Measurements from ENCODE around the gene STON1.
"Not testable (repeated sequence)": the region's sequence is repeated elsewhere in the genome, so short reads cannot be mapped to it uniquely, and the experiment has no call there.

STON1 gene

DNA sequence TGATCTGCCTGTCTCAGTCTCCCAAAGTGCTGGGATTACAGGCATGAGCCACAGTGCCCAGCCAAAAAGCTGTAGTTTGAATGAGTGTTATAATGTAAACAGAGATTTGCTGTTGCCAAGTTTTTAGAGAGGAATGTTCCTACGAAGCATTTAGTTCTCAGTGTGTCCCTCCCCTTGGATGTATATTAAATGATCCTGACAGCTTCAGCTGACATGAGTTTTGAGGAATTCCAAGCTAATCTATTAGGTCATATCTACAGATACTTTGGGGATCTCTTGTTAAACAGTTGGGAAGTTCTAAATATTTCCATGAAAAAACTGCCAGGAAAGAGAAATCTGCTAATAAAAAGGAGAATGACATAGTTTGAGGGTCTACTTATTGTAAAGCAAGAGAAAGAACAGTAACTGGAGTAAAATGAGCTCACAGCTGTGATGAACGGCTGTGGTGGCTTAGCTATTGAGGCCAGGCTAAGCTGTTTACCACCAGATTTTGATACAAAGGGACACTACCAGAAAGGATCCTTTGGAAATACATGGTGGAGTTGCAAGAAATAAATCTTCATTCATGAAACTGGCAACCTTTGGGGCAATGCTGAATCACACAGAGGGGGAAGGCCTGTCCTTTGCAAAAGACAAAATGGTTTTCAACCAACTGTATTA is 2.6 kb upstream of the STON1 start:
- DNase-seq (ENCODE audit: low read depth, low spot score): no peak

DNA sequence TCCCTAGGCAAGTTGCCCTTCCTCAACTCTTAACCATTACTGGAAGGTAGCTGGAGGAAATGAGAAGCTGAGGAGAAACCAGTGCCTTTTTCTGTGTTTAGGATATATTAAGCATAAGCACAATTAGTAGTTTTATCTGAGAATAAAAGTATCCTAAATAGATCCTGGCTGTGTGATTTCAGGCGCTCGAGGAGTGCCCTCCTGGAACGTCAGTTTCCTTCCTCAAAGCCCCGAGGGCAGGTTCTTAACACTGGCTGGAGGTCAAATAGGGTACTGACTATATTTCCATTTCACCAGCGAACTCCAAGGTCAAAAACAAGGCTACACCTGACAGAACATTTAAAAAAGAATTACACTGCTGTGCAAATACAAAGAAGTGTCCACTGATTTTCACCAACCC is 1.5 kb upstream of the STON1 start:
- no peak for DNase-seq (ENCODE audit: low read depth, low spot score)

DNA sequence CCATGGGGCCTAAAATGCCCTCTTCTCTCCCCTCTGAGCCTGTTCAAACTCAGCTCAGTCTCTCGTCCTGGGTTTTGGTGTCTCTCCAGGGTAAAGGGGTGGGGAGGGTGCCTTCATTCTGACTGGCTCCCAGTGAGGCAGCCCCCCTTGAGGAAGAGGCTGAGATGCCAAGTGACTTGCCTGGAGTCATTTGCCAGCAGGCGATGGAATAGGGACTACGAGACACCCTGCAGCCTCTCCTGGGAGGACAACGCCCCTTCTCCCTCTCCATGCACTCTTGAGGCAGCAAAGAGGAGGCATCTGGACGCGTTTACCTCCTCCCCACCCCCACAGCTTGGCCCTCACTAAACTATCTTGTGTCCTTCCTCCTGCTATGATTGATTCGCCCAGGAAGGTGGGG is 760 bp upstream of the STON1 start:
- no peak for DNase-seq (ENCODE audit: low read depth, low spot score)

DNA sequence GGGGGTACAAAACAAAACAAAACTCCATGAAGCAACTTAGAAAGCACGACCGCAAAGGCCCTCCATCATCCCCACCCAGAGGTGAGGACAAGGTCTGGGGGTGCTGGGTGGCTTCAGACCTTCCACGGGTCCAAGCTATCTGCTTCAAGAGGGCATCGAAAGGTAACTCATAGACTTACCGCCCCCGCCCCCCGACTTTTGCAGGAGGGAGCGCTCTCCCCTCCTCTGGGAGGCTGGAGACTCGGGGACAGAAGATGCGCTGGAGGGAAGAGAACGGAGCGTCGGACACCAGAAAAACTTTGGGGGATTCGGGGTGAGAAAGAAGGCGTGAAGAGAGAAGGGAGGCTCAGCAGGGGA is 300 bp upstream of the STON1 start:
- DNase-seq (ENCODE audit: low read depth, low spot score): no peak

DNA sequence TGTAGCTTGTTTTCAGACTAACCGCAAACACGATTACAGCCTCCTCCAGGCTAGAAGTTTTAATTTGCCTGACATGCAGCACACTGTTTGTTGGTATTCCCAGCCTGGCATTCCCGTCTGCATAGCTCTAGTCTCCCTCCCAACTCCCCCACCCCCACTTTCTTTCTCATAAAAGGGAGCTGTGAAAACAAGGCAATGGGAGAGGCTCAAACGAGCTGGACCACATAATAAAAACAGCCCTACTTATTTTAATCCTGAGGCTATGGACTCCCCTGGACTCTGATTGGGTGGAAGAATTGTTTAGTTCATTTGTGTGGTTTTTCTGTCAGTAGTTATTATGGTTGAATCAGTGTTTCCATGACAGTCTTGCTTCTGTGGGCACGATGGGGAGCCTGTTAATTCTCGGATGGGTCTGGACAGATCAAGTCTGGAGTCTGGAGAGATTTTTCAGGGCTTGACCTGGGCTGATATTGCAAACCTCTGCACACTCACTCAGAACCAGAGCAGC is 1.2 kb downstream of the STON1 start:
- DNase-seq (ENCODE audit: low read depth, low spot score): no peak

DNA sequence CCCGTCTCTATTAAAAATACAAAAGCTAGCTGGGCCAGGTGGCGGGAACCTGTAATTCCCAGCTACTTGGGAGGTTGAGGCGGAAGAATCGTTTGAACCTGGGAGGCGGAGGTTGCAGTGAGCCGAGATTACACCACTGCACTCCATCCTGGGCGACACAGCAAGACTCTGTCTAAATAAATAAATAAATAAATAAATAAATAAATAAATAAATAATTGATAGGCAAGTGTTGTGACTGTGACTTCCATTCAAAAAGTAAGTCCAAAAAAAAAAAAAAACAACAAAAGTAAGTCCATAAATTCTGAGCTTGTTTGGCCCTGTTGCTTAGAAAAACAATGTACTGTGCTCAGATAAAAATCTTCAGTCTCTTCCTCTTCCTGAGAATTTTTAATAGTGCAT is 2.2 kb downstream of the STON1 start:
- no peak for DNase-seq (ENCODE audit: low read depth, low spot score)

DNA sequence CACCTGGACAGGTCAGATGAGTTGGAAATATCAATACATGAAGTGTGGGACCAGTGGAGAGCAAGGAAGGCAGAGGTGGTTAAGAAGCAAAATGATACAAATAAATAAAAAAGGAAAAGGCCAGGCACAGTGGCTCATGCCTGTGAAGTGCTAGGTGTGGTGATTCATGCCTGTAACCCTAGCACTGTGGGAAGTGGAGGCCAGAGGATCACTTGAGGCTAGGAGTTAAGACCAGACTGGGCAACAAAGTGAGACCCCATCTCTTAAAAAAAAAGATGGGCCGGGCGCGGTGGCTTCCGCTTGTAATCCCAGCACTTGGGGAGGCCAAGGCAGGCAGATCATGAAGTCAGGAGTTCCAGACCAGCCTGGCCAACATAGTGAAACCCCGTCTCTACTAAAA is 2.9 kb downstream of the STON1 start:
- no peak for DNase-seq (ENCODE audit: low read depth, low spot score)

DNA sequence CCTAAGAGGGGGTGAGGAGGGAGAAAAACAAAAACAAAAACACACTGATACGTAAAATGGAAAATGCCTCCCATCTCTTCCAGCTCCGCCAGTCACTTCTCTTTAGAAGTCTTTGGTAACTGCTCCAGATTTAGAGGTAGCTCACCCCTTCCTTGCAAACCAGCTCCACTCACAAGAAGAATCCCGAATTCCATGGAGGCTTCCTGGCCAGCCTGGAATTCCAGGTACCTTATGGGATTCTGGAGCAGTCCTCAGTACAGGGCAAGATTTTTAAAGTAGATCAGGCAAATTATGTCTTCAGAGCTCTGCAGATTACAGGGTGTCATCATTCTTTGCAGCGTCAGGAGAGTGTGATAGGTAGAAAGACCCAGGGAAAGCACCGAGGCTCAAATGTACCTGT is 4.8 kb downstream of the STON1 start:
- no peak for DNase-seq (ENCODE audit: low read depth, low spot score)

DNA sequence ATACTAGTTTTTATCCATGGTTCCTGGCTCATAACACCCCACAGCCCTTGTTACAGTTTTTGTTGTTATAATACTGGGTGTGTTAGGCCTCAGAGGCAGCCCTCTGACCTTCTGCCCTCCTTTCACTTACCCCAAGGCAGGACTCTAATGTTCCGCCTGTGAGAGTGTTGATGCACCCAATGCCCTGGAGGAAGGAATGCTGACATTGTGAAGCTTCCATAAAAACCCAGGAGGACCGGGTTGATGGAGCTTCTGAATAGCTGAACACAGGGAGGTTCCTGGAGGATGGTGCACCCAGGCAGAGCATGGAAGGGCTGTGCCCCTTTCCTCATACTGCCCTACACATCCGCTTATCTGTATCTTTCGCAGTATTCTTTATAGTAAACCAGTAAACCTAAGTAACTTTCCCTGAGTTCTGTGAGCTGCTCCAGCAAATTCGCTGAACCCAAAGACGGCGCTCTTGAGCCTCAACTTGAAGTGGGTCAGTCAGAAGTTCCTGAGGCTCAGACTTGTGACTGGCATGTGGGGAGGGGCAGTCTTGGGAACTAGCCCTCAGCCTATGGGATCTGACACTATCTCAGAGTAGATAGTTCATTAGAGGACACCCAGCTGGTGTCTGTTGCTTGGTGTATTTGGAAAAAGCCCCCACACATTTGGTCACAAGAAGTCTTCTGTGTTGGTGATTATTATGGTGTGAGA is 10.4 kb downstream of the STON1 start:
- no peak for DNase-seq (ENCODE audit: low read depth, low spot score)

DNA sequence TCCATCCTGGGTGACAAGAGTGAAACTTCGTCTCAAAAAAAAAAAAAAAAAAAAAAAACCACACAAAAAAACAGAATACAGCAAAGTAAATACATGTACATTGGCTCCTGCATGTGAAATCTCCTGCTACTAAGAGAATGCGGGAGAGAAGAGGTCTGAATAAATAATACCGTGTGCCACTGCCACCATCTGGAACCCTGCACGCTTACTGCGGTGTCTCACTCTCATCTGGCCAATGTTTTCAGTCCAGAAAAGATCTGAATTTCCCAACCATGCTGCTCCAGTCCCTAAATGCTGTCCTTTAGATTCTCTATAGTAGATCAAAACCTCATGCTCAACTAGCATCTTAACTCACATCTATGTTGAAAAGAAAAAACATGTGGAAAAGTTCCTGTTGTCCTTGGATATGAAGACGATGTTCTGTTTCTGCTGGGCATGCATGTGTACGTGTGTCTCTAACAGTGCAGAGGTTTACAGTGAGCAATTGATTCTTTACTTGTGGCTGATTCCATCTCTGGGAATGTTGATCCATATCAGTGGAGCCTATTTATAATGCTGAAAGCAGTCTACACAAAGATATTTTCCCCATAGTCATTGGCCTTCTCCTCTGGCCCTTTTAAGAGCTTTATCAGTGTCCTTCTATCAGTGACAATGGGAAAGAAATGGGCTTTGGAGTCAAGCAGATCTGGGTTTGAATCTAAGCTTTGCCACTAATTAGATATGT is 11.9 kb downstream of the STON1 start:
- DNase-seq (ENCODE audit: low read depth, low spot score): no peak

DNA sequence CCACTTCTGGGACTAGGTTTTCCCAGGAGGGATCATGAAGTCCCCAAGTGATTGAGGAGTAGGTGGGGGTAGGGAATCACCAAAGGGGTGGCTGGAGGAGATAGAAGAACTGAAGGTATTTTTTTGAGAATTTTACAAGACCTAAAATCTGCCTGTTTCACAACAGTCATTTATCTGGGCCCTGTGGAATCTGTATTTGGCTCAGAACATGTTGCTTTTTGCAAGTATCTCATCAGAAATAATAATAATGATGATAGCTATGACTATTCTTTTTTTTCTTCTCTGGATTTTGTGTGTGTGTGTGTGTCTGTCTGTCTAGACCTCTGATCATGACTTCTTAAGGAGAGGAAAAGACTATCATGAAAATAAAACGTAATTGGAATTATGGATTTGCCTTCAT is 13.9 kb downstream of the STON1 start:
- no peak for DNase-seq (ENCODE audit: low read depth, low spot score)

DNA sequence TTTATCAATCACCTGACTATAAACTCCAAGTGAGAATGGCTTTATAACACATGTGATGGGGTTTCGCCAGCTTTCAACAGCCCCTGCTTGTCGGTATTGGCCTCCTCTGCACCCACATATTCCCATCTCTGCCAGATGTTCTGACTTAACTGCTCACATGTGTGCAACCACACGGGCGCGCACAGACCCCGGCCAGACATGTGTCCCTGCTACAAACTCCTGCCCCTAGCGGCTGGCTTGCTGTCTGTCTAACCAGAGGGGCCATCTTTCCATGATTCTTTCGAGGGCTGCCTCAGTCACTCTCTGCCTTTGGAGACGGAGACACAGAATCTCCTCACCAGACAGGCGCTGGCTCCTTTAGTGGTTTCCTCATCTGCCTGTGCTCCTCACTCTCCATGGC is 15.3 kb downstream of the STON1 start:
- no peak for DNase-seq (ENCODE audit: low read depth, low spot score)

DNA sequence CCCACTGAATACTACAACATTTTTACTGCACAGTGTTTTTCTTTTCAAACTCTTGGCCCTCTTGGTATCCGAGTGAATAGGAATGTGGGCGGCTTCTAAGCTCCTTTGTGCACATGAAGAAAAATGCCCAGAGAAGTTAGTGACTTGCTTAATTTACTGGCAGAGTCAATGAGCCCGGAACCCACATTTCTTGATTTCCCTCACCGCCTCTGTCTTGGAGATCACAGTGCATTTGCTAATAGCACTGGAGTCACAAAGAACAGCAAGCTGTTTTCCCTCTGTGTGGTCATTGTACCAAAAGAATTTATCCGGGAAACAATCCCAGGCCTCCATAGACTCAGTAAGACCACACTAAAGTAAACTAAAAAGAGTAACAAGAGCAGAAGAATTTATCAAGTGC is 18.9 kb downstream of the STON1 start:
- no peak for DNase-seq (ENCODE audit: low read depth, low spot score)

DNA sequence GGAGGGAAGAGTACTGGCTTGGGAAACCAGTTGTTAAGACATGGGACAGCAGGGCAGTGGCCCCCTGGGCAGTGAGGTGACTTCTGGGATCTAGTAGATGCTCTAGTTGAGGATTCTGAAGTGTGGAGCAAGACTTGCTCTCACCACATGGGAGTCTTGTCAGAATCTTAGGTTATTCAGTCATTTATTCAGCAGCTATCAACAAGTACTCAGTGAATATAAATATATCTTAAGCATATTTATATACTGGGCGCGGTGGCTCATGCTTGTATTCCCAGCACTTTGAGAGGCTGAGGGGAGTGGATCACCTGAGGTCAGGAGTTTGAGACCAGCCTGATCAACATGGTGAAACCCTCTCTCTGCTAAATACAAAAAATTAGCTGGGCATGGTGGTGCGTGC is 20.0 kb downstream of the STON1 start:
- no peak for DNase-seq (ENCODE audit: low read depth, low spot score)

DNA sequence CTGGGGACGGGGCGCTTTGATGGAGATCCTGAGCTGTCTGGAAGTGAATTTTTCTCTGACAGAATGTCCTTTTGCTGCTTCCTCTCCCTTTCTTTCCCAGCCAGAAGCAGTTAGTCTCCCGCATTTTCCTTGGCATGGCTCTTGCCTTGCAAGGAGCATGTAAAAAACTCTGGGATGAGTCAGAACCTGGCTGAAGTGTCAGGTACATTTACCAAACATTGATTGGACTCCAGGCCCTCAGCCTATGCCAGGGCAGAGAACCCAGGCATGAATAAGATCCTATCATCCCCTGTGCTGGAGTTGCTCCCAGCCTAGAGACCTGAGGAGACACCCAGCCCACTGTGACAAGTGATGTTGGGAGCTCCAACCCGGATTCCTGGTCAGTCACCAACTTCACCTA is 21.6 kb downstream of the STON1 start:
- DNase-seq (ENCODE audit: low read depth, low spot score): no peak

DNA sequence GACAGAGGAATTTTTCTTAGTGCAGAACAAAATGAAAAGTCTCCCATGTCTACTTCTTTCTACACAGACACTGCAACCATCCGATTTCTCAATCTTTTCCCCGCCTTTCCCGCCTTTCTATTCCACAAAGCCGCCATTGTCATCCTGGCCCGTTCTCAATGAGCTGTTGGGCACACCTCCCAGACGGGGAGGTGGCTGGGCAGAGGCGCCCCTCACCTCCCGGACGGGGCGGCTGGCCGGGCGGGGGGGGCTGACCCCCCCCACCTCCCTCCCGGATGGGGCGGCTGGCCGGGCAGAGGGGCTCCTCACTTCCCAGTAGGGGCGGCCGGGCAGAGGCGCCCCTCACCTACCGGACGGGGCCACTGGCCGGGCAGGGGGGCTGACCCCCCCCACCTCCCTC is 25.1 kb downstream of the STON1 start:
- DNase-seq (ENCODE audit: low read depth, low spot score): not testable (repeated sequence)

DNA sequence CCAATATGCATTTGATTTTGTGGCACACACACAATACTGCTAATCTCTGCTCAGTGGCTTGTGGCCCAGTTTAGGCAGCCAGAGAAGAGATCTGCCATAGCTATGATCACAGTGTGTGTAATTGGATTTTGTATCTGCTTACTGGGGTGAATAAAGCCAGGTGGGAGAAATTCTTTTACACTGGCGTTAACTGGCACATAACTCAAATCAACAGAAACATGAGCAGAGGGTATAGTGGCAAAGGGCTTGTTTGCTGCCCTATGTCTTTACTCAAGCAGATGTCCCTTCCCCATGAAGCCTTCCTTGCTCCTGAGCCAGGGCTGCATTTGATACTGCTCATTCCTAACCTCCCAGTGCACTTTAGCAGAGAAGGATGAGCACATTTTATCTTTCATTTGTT is 28.5 kb downstream of the STON1 start:
- no peak for DNase-seq (ENCODE audit: low read depth, low spot score)

DNA sequence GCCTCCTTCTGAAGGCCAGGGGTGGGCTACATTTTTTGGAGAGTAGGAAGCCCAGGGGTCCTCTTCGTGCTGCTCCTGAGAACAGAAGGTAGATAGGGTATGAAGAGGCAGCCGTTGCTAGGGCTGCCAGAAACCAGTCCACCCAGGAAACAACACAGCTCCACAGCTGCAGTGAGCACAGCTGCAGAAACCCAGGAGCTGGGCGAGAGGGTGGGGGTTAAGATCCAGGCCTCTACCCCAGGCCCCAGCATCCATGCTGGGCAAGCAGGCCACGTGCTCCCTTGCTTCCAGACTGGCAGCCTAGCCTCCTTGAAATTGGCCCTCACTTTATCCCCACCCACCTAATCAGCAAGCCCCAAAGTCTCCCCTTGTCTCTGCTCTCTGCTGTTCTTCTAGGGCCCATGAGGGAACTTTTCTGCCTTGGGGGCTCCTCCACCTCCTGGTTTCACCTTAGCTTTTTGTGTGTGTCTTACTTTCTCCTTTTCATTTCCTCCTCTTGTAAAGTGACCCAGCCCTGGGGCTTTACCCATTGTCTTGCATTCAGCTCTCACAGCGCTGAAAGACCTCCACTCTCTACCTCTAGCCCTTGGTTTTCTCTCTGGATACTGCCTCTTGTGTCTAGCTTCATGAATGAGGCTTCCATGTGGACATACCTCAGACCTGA is 30.7 kb downstream of the STON1 start:
- DNase-seq (ENCODE audit: low read depth, low spot score): no peak

DNA sequence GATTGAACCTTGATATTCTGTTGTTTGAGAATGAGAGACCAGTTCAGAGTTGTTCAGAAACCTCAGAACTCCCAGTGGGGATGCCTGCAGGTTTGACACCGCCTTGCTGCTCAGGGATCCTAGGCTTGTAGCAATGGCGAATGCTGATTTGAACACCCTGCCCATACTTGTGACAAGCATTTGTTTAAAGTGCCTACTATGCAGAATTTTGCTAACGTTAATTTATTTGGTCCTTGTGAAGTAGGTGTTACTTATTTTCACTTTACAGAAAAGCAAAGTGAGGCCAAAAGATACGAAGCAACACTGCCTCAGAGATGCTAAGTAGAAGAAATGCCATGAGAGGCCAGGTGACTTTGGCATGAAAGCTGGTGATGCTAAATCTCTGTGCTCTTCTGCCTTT is 32.3 kb downstream of the STON1 start:
- DNase-seq (ENCODE audit: low read depth, low spot score): no peak

DNA sequence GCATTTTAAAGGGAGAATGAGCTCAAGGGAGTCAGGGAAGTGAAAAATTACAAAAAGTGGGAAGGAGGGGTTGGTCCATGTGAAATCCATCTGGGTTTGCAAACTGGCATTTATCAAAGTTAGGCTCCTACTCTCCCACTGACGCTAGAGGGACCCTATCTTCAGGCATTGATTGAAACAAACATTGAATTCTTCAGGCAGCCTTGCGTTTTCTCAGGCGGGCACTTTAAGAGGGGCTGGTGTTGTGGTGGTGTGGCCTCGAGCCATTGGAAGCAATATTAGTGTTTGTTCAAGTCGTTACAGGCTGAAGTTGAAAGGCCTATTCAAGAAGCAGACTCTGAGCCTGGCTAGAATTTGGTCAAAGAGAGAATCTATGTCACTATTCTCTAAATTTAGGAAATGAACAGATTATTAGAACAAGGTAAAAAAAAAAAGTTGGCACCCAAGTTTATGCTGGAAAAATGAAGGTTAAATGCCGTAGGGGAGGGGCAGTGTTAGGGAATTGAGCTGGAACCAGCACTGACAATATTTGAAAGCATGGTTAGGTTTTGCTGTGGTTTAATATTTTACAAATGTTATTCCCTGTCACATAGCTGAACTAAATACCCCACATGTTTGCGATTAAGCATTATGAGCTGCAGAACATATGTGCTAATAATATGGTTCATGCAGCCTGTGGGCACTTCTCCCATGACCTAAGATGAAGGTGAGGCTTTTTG is 36.8 kb downstream of the STON1 start:
- DNase-seq (ENCODE audit: low read depth, low spot score): no peak

DNA sequence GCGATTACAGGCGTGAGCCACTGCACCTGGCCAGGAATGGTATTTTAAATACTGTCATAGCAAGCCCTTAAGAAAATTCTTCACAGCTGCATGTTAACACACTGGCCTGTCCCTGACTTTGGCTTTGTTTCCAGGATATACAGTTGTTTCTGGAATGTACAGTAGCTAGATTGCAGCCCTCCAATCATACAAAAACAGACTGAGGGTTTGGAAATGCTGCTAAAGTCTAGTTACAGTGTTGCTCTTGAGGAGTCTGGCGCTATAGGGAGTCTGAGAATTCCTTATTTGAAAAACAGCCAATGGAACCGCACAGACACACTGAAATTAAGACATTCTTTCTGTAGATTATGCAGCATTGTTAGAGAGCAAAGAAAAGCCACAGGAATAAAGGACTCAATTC is 37.7 kb downstream of the STON1 start:
- DNase-seq (ENCODE audit: low read depth, low spot score): no peak

DNA sequence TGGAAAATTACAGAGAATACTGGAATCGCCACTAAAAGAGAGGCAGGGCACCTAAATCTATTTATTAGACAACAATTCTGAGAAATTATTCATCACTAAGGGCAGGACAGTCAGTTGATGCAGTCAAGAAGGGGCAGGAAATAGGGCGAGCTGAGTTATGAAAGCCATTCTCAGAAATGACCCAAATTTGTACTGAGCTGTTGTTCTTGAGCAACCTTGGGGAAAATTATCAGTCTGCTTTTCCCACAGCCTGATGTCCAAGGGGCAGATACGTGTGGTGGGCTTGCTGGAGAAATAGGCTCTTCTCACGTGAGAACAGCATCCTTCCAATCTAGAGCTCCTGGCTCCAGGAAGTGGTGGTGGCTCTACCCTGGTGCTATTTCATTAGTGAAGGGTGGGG is 38.6 kb downstream of the STON1 start:
- no peak for DNase-seq (ENCODE audit: low read depth, low spot score)
